ELR (cell line): ENCODE measurements around the gene TBL1X.
A peak's percentile ranks its signal among the peaks of the same experiment; 100 is the strongest.
"Not testable (repeated sequence)": the region's sequence is repeated elsewhere in the genome, so short reads cannot be mapped to it uniquely, and the experiment has no call there.

Experiments
- DNase-seq: peaks from one replicate; pipeline ENCODE4 v3.0.0-alpha.2; 2015; ENCODE audit warnings: low read depth

The TBL1X gene

GRCh38 chrX:9464435-9465371 lies at the start of gene TBL1X:
TSS of gene TBL1X (plus strand) at chrX:9465058. CDS start at chrX:9653587, 188,529 bp downstream.
- peak; percentile 60 for DNase-seq

- DNase-seq: no peak
Measured at GRCh38 chrX:9416562-9417348, 48.1 kb upstream of the TBL1X start.

GRCh38 chrX:9418262-9418661 lies 46.6 kb upstream of the TBL1X start:
- no peak for DNase-seq

- DNase-seq: no peak
Measured at GRCh38 chrX:9420275-9421265, 44.3 kb upstream of the TBL1X start.

GRCh38 chrX:9429767-9430166 lies 35.1 kb upstream of the TBL1X start:
- DNase-seq: no peak

- no peak for DNase-seq
Measured at GRCh38 chrX:9430346-9430921, 34.4 kb upstream of the TBL1X start.

- DNase-seq: no peak
Measured at GRCh38 chrX:9431281-9431680, 33.6 kb upstream of the TBL1X start.

GRCh38 chrX:9433596-9433995 lies 31.3 kb upstream of the TBL1X start:
- no peak for DNase-seq

- DNase-seq: no peak
Measured at GRCh38 chrX:9434051-9434550, 30.8 kb upstream of the TBL1X start.

GRCh38 chrX:9435086-9435485 lies 29.8 kb upstream of the TBL1X start:
- DNase-seq: not testable (repeated sequence)

GRCh38 chrX:9436812-9437211 lies 28.0 kb upstream of the TBL1X start:
- no peak for DNase-seq

GRCh38 chrX:9438933-9439494 lies 25.8 kb upstream of the TBL1X start:
- no peak for DNase-seq

GRCh38 chrX:9440116-9440844 lies 24.6 kb upstream of the TBL1X start:
- DNase-seq: no peak

GRCh38 chrX:9442056-9442455 lies 22.8 kb upstream of the TBL1X start:
- DNase-seq: no peak

- no peak for DNase-seq
Measured at GRCh38 chrX:9443327-9443726, 21.5 kb upstream of the TBL1X start.

- DNase-seq: no peak
Measured at GRCh38 chrX:9447906-9448305, 17.0 kb upstream of the TBL1X start.

- DNase-seq: no peak
Measured at GRCh38 chrX:9456250-9457074, 8.4 kb upstream of the TBL1X start.

GRCh38 chrX:9458034-9458433 lies 6.8 kb upstream of the TBL1X start:
- DNase-seq: not testable (repeated sequence)

- DNase-seq: no peak
Measured at GRCh38 chrX:9458516-9459078, 6.3 kb upstream of the TBL1X start.
